ENCODE measurements around the gene CSMD2. TPM values are rescaled to one million over a fixed set of nuclear protein-coding genes. Genes with fewer than 3 reads are reported as not detected.

CSMD2 gene
- total and polyA plus RNA-seq, 2 experiments from 2014 or later = 5.3 to 16.6 TPM

- Mint-ChIP-seq H3K27ac (no peak overlapping the region), H3K4me1 (peaks cover 4% of the 10 kb centered on the region; the same call in 2 of the 3 replicates), H3K4me3 (no peak overlapping the region), H3K36me3 (ENCODE audit: low read depth) (peaks cover 14% of the 10 kb centered on the region; the same call in 2 of the 3 replicates), H3K27me3 (ENCODE audit: insufficient read depth, low read depth, poor library complexity) (peaks cover 10% of the 10 kb centered on the region), H3K9me3 (no peaks in the 10 kb centered on the region; the same call in 2 of the 3 replicates)
- DNase-seq (ENCODE audit: low spot score) = no peak
- no peaks in the 10 kb centered on the region for H3K9me2 ChIP-seq (ENCODE audit: insufficient read depth)
- H2AFZ ChIP-seq = no peak overlapping the region
- TF ChIP-seq, protein P1, sequence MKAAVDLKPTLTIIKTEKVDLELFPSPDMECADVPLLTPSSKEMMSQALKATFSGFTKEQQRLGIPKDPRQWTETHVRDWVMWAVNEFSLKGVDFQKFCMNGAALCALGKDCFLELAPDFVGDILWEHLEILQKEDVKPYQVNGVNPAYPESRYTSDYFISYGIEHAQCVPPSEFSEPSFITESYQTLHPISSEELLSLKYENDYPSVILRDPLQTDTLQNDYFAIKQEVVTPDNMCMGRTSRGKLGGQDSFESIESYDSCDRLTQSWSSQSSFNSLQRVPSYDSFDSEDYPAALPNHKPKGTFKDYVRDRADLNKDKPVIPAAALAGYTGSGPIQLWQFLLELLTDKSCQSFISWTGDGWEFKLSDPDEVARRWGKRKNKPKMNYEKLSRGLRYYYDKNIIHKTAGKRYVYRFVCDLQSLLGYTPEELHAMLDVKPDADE (IDR thresholded peaks at IDR 0.05) = no peak
- no peak for TF ChIP-seq STAT1 (IDR thresholded peaks at IDR 0.05; ENCODE audit: unreplicated experiment)
- no peak for TF ChIP-seq CREB1 (CRISPR knock-in tag; IDR thresholded peaks at IDR 0.05; ENCODE audit: low read depth)
- no peak for TF ChIP-seq NANOG (IDR thresholded peaks at IDR 0.05; ENCODE audit: borderline replicate concordance)
- no peak for TF ChIP-seq EZH2phosphoT487 (IDR thresholded peaks at IDR 0.05; ENCODE audit: unreplicated experiment)
- no peak for TF ChIP-seq REST (IDR thresholded peaks at IDR 0.05; ENCODE audit: unreplicated experiment)
- TF ChIP-seq POLR2AphosphoS5 (IDR thresholded peaks at IDR 0.05; ENCODE audit: low read depth) = no peak
- no peak for TF ChIP-seq CTCF (conservative IDR thresholded peaks at IDR 0.05; ENCODE audit: low read depth in 2 of 2)
- no peak for TF ChIP-seq ZNF462 (CRISPR knock-in tag; IDR thresholded peaks at IDR 0.05)
- H3K36me3 ChIP-seq (ENCODE audit: insufficient read depth) = no peaks in the 10 kb centered on the region
- no peak for ATAC-seq
- H3K4me1 ChIP-seq (ENCODE audit: insufficient read depth) = no peaks in the 10 kb centered on the region
- H3K27ac ChIP-seq (ENCODE audit: low read depth) = no peak overlapping the region
- H3K4me3 ChIP-seq = no peak overlapping the region
- no peak overlapping the region for H3K4me2 ChIP-seq
- H3F3A ChIP-seq (replicated peaks; ENCODE audit: low read depth) = no peaks in the 10 kb centered on the region
- no peaks in the 10 kb centered on the region for H3K27me3 ChIP-seq (ENCODE audit: insufficient read depth)
- H3K79me2 ChIP-seq (replicated peaks; ENCODE audit: insufficient read depth) = no peaks in the 10 kb centered on the region
- H4K20me1 ChIP-seq (replicated peaks; ENCODE audit: insufficient read depth) = no peaks in the 10 kb centered on the region
These were observed 256.6 kb downstream of the CSMD2 start for GRCh38 chr1:33908324-33908956.
